ENCODE results near the gene OR2AE1. TPM values are rescaled to one million over a fixed set of nuclear protein-coding genes. Genes with fewer than 3 reads are reported as not detected.

The OR2AE1 gene
- total and polyA plus RNA-seq, 2 donors (not counting 1 experiment from before 2014, with no cell fraction given), result 0.43 to 1.3 TPM

DNA sequence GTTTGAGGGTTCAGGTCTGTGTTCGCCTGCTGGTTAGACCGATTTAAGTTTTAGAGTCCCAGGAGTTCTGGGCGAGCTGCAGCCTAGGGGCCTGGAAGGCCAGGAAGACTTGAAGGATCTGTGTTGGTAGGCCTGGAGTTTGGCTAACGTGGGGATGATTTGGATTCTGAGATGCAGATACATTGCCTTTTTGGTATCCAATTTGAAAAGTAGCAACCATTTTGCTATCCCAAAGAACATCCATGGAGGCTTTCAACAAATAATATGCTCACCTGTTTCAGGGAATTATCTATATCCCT lies 42.9 kb upstream of the OR2AE1 start:
- Histone ChIP-seq H3K27ac (ENCODE audit: low read length in 2 of 2) (peak overlapping the region; percentile 81 to 93), H3K4me1 (ENCODE audit: control insufficient read depth in 2 of 2, insufficient read depth in 2 of 2, low read length in 2 of 2) (peaks cover 32 to 35% of the 10 kb centered on the region in 2 donors), H4K20me1 (ENCODE audit: control insufficient read depth, insufficient read depth, low read length, poor library complexity, severe bottlenecking) (peaks cover 7% of the 10 kb centered on the region), H3K36me3 (replicated peaks in 1 of 2; ENCODE audit: control extremely low read depth in 1 of 2, control insufficient read depth in 1 of 2, extremely low read depth in 1 of 2, insufficient read depth in 2 of 2, low read length in 1 of 2) (peaks cover 0 to 20% of the 10 kb centered on the region in 2 experiments), H3K9ac (ENCODE audit: low read length) (peak overlapping the region; percentile 89), H3K27me3 (replicated peaks in 1 of 4; ENCODE audit: control extremely low read depth in 1 of 4, control insufficient read depth in 3 of 4, insufficient read depth in 4 of 4, low read length in 3 of 4) (no peaks in the 10 kb centered on the region), H3K4me3 (ENCODE audit: control extremely low read depth in 1 of 5, extremely low read depth in 1 of 5, insufficient read depth in 1 of 5, low read depth in 2 of 5, low read length in 4 of 5) (peak overlapping the region; percentile 65 to 89 (median 78)), H3K4me2 (replicated peaks; ENCODE audit: low read depth, low read length, poor library complexity, severe bottlenecking) (peak overlapping the region; percentile 80), H2AFZ (ENCODE audit: insufficient read depth, low read depth, low read length, poor library complexity, severe bottlenecking) (peak overlapping the region; percentile 97), H3K79me2 (ENCODE audit: control insufficient read depth, insufficient read depth, low read length) (peaks cover 53% of the 10 kb centered on the region), H3K9me3 (ENCODE audit: control extremely low read depth in 1 of 3, control insufficient read depth in 2 of 3, insufficient read depth in 1 of 3, low read length in 2 of 3) (peaks cover 0 to 4% (median 0%) of the 10 kb centered on the region in 3 donors)
- TF ChIP-seq, protein P1, sequence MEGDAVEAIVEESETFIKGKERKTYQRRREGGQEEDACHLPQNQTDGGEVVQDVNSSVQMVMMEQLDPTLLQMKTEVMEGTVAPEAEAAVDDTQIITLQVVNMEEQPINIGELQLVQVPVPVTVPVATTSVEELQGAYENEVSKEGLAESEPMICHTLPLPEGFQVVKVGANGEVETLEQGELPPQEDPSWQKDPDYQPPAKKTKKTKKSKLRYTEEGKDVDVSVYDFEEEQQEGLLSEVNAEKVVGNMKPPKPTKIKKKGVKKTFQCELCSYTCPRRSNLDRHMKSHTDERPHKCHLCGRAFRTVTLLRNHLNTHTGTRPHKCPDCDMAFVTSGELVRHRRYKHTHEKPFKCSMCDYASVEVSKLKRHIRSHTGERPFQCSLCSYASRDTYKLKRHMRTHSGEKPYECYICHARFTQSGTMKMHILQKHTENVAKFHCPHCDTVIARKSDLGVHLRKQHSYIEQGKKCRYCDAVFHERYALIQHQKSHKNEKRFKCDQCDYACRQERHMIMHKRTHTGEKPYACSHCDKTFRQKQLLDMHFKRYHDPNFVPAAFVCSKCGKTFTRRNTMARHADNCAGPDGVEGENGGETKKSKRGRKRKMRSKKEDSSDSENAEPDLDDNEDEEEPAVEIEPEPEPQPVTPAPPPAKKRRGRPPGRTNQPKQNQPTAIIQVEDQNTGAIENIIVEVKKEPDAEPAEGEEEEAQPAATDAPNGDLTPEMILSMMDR (IDR thresholded peaks at IDR 0.05), result no peak
- no peak for TF ChIP-seq EZH2 (IDR thresholded peaks at IDR 0.05; ENCODE audit: borderline replicate concordance, insufficient read depth, low read depth, low read length, poor library complexity, severe bottlenecking)
- peak overlapping the region; percentile 97 for H3K27ac Mint-ChIP-seq
- DNase-seq (no peak), ATAC-seq (ENCODE audit: low read depth) (no peak)
- POLR2A ChIA-PET, result interaction anchor here (0.5 to 1.2 kb wide), 7 partner anchors 14 to 509 kb away, joined by 3 to 8 read pairs (median 4); partner anchors contain the start of genes AP4M1, MCM7, ZCWPW1 and ZSCAN21
- intact Hi-C loops (cut with micrococcal nuclease), result loop anchor here (1.0 to 2.0 kb wide), 5 partner anchors 96 to 361 kb away; partner anchors contain the start of genes ZKSCAN1, ZNF3, ZNF655 and ZSCAN21
- H3K4me1 Mint-ChIP-seq, result peaks cover 43% of the 10 kb centered on the region
- no peaks in the 10 kb centered on the region for H3K9me3 Mint-ChIP-seq (ENCODE audit: insufficient read depth)
- WGBS (ENCODE audit: insufficient coverage), result 38% methylated on average over 3 of the region's 4 CpGs
- CTCF ChIA-PET, result interaction anchor here (1.0 to 9.2 kb wide), 7 partner anchors 12 to 786 kb away, joined by 3 to 94 read pairs (median 4); partner anchors contain the start of genes POP7 and ZSCAN25
- H3K4me3 Mint-ChIP-seq, result peak overlapping the region; percentile 96
- peaks cover 9% of the 10 kb centered on the region for H3K27me3 Mint-ChIP-seq
